IMR-90 (cell line): ENCODE data around the gene SLC25A19. TPM values are rescaled to one million over a fixed set of nuclear protein-coding genes. Genes with fewer than 3 reads are reported as not detected.

ENCODE experiments used
- ATAC-seq: fragments of 200-7000 bp; cut with Tn5 transposase; 2 replicates; pipeline ENCODE4 v1.9.1; 2020; ENCODE audit warnings: low read depth, mild to moderate bottlenecking, moderate library complexity
- BruUV-seq: library from RNA; stranded (reverse); fragments of 400-500 nt; replicated peaks from 2 replicates; lab custom pipeline; 2021; lab: Mats Ljungman, UMichigan
- CTCF ChIA-PET: fragments of 300-600 bp; formaldehyde crosslinking; extraction: SDS; loops from one replicate; lab custom pipeline; 2021; ENCODE audit warnings: antibody characterized with exemption; lab: Yijun Ruan, JAX
- POLR2A ChIA-PET: fragments of 300-600 bp; sonication (Branson Sonifier 250); formaldehyde crosslinking; loops from one replicate; lab custom pipeline; 2022; ENCODE audit warnings: antibody characterized with exemption; ENCODE audit not compliant: unreplicated experiment; lab: Charles Lee
- DNase-seq: peaks from one replicate; pipeline ENCODE4 v3.0.0; 2013
- H2AFZ ChIP-seq: replicated peaks from 2 replicates; pipeline ENCODE3; 2013; ENCODE audit warnings: low read length, mild to moderate bottlenecking; ENCODE audit not compliant: poor library complexity
- H2AK5ac ChIP-seq: 2 replicates; pipeline ENCODE4 v1.6.1; 2013; ENCODE audit warnings: low read depth, low read length, inconsistent platforms
- H2AK9ac ChIP-seq: replicated peaks from 2 replicates; pipeline ENCODE3; 2013; ENCODE audit warnings: mild to moderate bottlenecking, low read depth, low read length, moderate library complexity; ENCODE audit not compliant: poor library complexity
- H2BK120ac ChIP-seq: 2 replicates; pipeline ENCODE4 v1.6.1; 2013; ENCODE audit warnings: low read depth, low read length, inconsistent platforms
- H2BK15ac ChIP-seq: 3 replicates; pipeline ENCODE4 v1.6.1; 2013; ENCODE audit warnings: low read depth, low read length, inconsistent platforms
- H2BK20ac ChIP-seq: 2 replicates; pipeline ENCODE4 v1.6.1; 2013; ENCODE audit warnings: low read depth, mild to moderate bottlenecking, inconsistent platforms, low read length, moderate library complexity
- H2BK5ac ChIP-seq: 2 replicates; pipeline ENCODE4 v1.6.1; 2013; ENCODE audit warnings: mild to moderate bottlenecking, low read depth, low read length, inconsistent platforms; ENCODE audit not compliant: poor library complexity, severe bottlenecking
- H3K14ac ChIP-seq: replicated peaks from 2 replicates; pipeline ENCODE4 v1.6.1; 2013; ENCODE audit warnings: low read depth, low read length, inconsistent platforms
- H3K18ac ChIP-seq: 2 replicates; pipeline ENCODE4 v1.6.1; 2013; ENCODE audit warnings: low read depth, low read length, control low read depth
- H3K23ac ChIP-seq: 2 replicates; pipeline ENCODE4 v1.6.1; 2013; ENCODE audit warnings: low read depth, low read length, inconsistent platforms
- H3K27ac ChIP-seq: 2 replicates; pipeline ENCODE4 v1.5.1; 2013; ENCODE audit warnings: mild to moderate bottlenecking, control low read depth, low read length; ENCODE audit not compliant: insufficient read depth
- H3K27me3 ChIP-seq: 2 replicates; pipeline ENCODE4 v1.6.1; 2013; ENCODE audit warnings: low read length; ENCODE audit not compliant: control insufficient read depth, insufficient read depth
- H3K36me3 ChIP-seq: 2 replicates; pipeline ENCODE4 v1.6.1; 2013; ENCODE audit warnings: low read length, mixed read lengths; ENCODE audit not compliant: control insufficient read depth, insufficient read depth
- H3K4ac ChIP-seq: 2 replicates; pipeline ENCODE4 v1.6.1; 2013; ENCODE audit warnings: low read depth, low read length, inconsistent platforms
- H3K4me1 ChIP-seq: 2 replicates; pipeline ENCODE4 v1.6.1; 2013; ENCODE audit warnings: low read length, mixed read lengths; ENCODE audit not compliant: control insufficient read depth, insufficient read depth
- H3K4me2 ChIP-seq: 2 replicates; pipeline ENCODE4 v1.6.1; 2013; ENCODE audit warnings: low read depth, mild to moderate bottlenecking, control low read depth, low read length, moderate library complexity
- H3K4me3 ChIP-seq: 2 replicates; pipeline ENCODE4 v1.5.1; 2013; ENCODE audit warnings: low read depth, mild to moderate bottlenecking, control low read depth, low read length, moderate library complexity; ENCODE audit not compliant: insufficient read depth
- H3K56ac ChIP-seq: 2 replicates; pipeline ENCODE4 v1.6.1; 2013; ENCODE audit warnings: low read length, inconsistent platforms; ENCODE audit not compliant: insufficient read depth; ENCODE audit errors: extremely low read depth
- H3K79me1 ChIP-seq, 2 experiments: 2 replicates each; pipeline ENCODE4 v1.6.1; 2013; ENCODE audit warnings: low read length in 2 of 2, inconsistent platforms in 1 of 2, low read depth in 1 of 2
- H3K9ac ChIP-seq: 2 replicates; pipeline ENCODE4 v1.6.1; 2013; ENCODE audit warnings: low read depth, low read length, control low read depth
- H3K9me1 ChIP-seq: 2 replicates; pipeline ENCODE4 v1.6.1; 2013; ENCODE audit warnings: low read length, inconsistent platforms; ENCODE audit not compliant: insufficient read depth
- H3K9me3 ChIP-seq: 2 replicates; pipeline ENCODE4 v1.6.1; 2013; ENCODE audit warnings: low read length; ENCODE audit not compliant: control insufficient read depth, insufficient read depth
- H4K20me1 ChIP-seq: 2 replicates; pipeline ENCODE4 v1.6.1; 2013; ENCODE audit warnings: low read length, inconsistent platforms; ENCODE audit not compliant: insufficient read depth
- H4K5ac ChIP-seq: 2 replicates; pipeline ENCODE4 v1.6.1; 2013; ENCODE audit warnings: mild to moderate bottlenecking, low read depth, low read length, control low read depth
- H4K8ac ChIP-seq, 2 experiments: 2 replicates each; pipeline ENCODE4 v1.6.1; 2013; ENCODE audit warnings: low read depth in 2 of 2, low read length in 2 of 2, control low read depth in 1 of 2, inconsistent platforms in 1 of 2
- H4K91ac ChIP-seq: 2 replicates; pipeline ENCODE4 v1.6.1; 2013; ENCODE audit warnings: low read depth, low read length, inconsistent platforms; ENCODE audit not compliant: insufficient read depth
- CEBPB ChIP-seq: IDR thresholded peaks from 2 replicates; pipeline ENCODE4 v1.6.1; 2012; ENCODE audit warnings: low read depth, low read length, improper control_type of control experiment
- ELK1 ChIP-seq: fragments of 150-350 bp; IDR thresholded peaks from 2 replicates; pipeline ENCODE4 v1.6.1; 2016; ENCODE audit warnings: low read depth, mild to moderate bottlenecking, low read length, moderate library complexity, borderline replicate concordance
- MAFK ChIP-seq: IDR thresholded peaks from 2 replicates; pipeline ENCODE4 v1.6.1; 2012; ENCODE audit warnings: low read depth, low read length, improper control_type of control experiment
- RAD21 ChIP-seq: IDR thresholded peaks from 2 replicates; pipeline ENCODE4 v1.6.1; 2012; ENCODE audit warnings: low read length, improper control_type of control experiment
- WGBS, 2 experiments: methylation state at CpG; one replicate each; pipeline versions ENCODE4 v1.1.5 to v1.1.7; 2013; ENCODE audit warnings: missing lambda C conversion rate in 2 of 2; ENCODE audit not compliant: insufficient read length in 1 of 2; ENCODE audit errors: extremely low coverage in 2 of 2; 5-methylcytosine and 5-hydroxymethylcytosine counted together
- dilution Hi-C: fragments of 300-500 bp; cut with HindIII; formaldehyde crosslinking; loops from one replicate; pipeline ENCODE4 v1.14.3; 2018; ENCODE audit warnings: low sequenced_read_pairs; ENCODE audit not compliant: unreplicated experiment
- in situ Hi-C: fragments of 300-500 bp; cut with MboI; formaldehyde crosslinking; loops from 3 replicates; pipeline ENCODE4 v1.14.3; 2019; ENCODE audit warnings: low sequenced_read_pairs, inconsistent platforms, mixed read lengths
- intact Hi-C: fragments of 100-400 bp; cut with micrococcal nuclease; formaldehyde crosslinking; loops from 2 replicates; pipeline ENCODE4 v1.10.0; 2022
- polyA plus RNA-seq, 3 experiments: library from polyadenylated mRNA; depleted of rRNA; stranded (reverse); fragments of >200 nt; gene quantifications; 2 replicates each; pipeline ENCODE4 v1.2.3, GENCODE V29; 2012; ENCODE audit warnings: low replicate concordance in 1 of 3
- total RNA-seq: library from RNA; depleted of rRNA; stranded (reverse); fragments of >200 nt; gene quantifications from 2 replicates; pipeline ENCODE4 v1.2.3, GENCODE V29; 2012

SLC25A19 gene
- total and polyA plus RNA-seq, 2 of the 4 experiments (the other 2 are of a cell fraction): 9.1 to 9.2 TPM

GRCh38 chr17:75231071-75231470 is 58.2 kb downstream of the SLC25A19 start:
- no peak overlapping the region for H3K4ac ChIP-seq
- dilution Hi-C loops: no loop called here
- peaks cover 64% of the 10 kb centered on the region for H3K36me3 ChIP-seq
- ATAC-seq (no peak), DNase-seq (no peak)
- no peak overlapping the region for H3K4me3 ChIP-seq
- no peak overlapping the region for H3K9ac ChIP-seq
- H2BK120ac ChIP-seq: no peak overlapping the region
- no peaks in the 10 kb centered on the region for H4K20me1 ChIP-seq
- no peak overlapping the region for H2AFZ ChIP-seq
- H3K27ac ChIP-seq: no peak overlapping the region
- TF ChIP-seq RAD21 (no peak), ELK1 (no peak), MAFK (no peak), CEBPB (no peak)
- no peak overlapping the region for H4K91ac ChIP-seq
- no TSS peak for BruUV-seq
- H2BK15ac ChIP-seq: no peak overlapping the region
- H4K8ac ChIP-seq: no peak overlapping the region
- no peak overlapping the region for H3K56ac ChIP-seq
- no peak overlapping the region for H2AK9ac ChIP-seq
- ChIA-PET CTCF (no interaction called here), POLR2A (no interaction called here)
- H3K23ac ChIP-seq: no peak overlapping the region
- 100% methylated on average over 1 of the region's 8 CpGs; no CpG with 5 or more reads in 1 of the 2 experiments for WGBS, 2 experiments
- no peaks in the 10 kb centered on the region for H3K4me1 ChIP-seq
- no peak overlapping the region for H2BK5ac ChIP-seq
- no peak overlapping the region for H3K18ac ChIP-seq
- no peak overlapping the region for H3K4me2 ChIP-seq
- H3K14ac ChIP-seq: no peak overlapping the region
- no peaks in the 10 kb centered on the region for H3K27me3 ChIP-seq
- no peaks in the 10 kb centered on the region for H3K9me1 ChIP-seq
- no peak overlapping the region for H2AK5ac ChIP-seq
- H2BK20ac ChIP-seq: no peak overlapping the region
- H3K9me3 ChIP-seq: no peaks in the 10 kb centered on the region
- in situ Hi-C loops: no loop called here
- H3K79me1 ChIP-seq: peaks cover 2 to 13% of the 10 kb centered on the region in 2 experiments; a peak in 2 of 4 replicates
- intact Hi-C loops: no loop called here
- H4K5ac ChIP-seq: no peak overlapping the region
